CD4-positive, CD25-positive, alpha-beta regulatory T cell (primary cell): ENCODE data around the gene CATSPER4. TPM values are rescaled to one million over a fixed set of nuclear protein-coding genes. Genes with fewer than 3 reads are reported as not detected.

Source experiments
- ATAC-seq, 2 donors: fragments of 150-1000 bp; cut with Tn5 transposase; one replicate each; pipeline ENCODE4 v1.10.0; 2021; ENCODE audit warnings: low read depth in 2 of 2, moderate number of reproducible peaks in 2 of 2, moderate library complexity in 1 of 2
- DNase-seq, 3 donors: peaks; one replicate each; pipeline versions ENCODE4 v3.0.0 to v3.0.0-alpha.2; 2012 to 2022; ENCODE audit warnings: mixed read lengths in 1 of 3
- H3K27ac ChIP-seq: one replicate; pipeline ENCODE4 v1.7.0; 2013; ENCODE audit warnings: mild to moderate bottlenecking, low read length; ENCODE audit not compliant: insufficient read depth, poor library complexity, severe bottlenecking
- H3K27me3 ChIP-seq: one replicate; pipeline ENCODE4 v1.7.0; 2013; ENCODE audit warnings: low read length; ENCODE audit not compliant: control insufficient read depth, insufficient read depth
- H3K36me3 ChIP-seq: one replicate; pipeline ENCODE4 v1.7.0; 2013; ENCODE audit warnings: mild to moderate bottlenecking, low read length, moderate library complexity; ENCODE audit not compliant: control insufficient read depth, insufficient read depth
- H3K4me1 ChIP-seq: 2 replicates; pipeline ENCODE4 v1.7.0; 2013; ENCODE audit warnings: mild to moderate bottlenecking, low read length; ENCODE audit not compliant: insufficient read depth, control insufficient read depth, poor library complexity, severe bottlenecking
- H3K4me3 ChIP-seq: one replicate; pipeline ENCODE4 v1.7.0; 2013; ENCODE audit warnings: low read depth, mild to moderate bottlenecking, low read length, moderate library complexity
- H3K9me3 ChIP-seq, 2 experiments: 1 replicate in 1 of 2; 2 replicates in 1 of 2; pipeline ENCODE4 v1.7.0; 2013; ENCODE audit warnings: low read length in 2 of 2, mild to moderate bottlenecking in 1 of 2, moderate library complexity in 1 of 2; ENCODE audit not compliant: control insufficient read depth in 2 of 2
- H3K27ac Mint-ChIP-seq, 3 donors: one replicate each; pipeline ENCODE4 v1.8.0; 2020 to 2022; ENCODE audit warnings: mild to moderate bottlenecking in 3 of 3, mixed read lengths in 3 of 3, moderate library complexity in 2 of 3
- H3K27me3 Mint-ChIP-seq: one replicate; pipeline ENCODE4 v1.8.0; 2022; ENCODE audit warnings: mild to moderate bottlenecking, mixed read lengths
- H3K36me3 Mint-ChIP-seq: one replicate; pipeline ENCODE4 v1.8.0; 2020; ENCODE audit warnings: mixed read lengths
- H3K4me1 Mint-ChIP-seq, 4 donors: one replicate each; pipeline ENCODE4 v1.8.0; 2020 to 2022; ENCODE audit warnings: mixed read lengths in 4 of 4, mild to moderate bottlenecking in 1 of 4
- H3K4me3 Mint-ChIP-seq, 4 donors: one replicate each; pipeline ENCODE4 v1.8.0; 2020 to 2022; ENCODE audit warnings: mild to moderate bottlenecking in 4 of 4, mixed read lengths in 4 of 4, moderate library complexity in 3 of 4
- H3K9me3 Mint-ChIP-seq, 7 donors: one replicate each; pipeline ENCODE4 v1.8.0; 2020 to 2022; ENCODE audit warnings: mixed read lengths in 7 of 7, mild to moderate bottlenecking in 3 of 7, moderate library complexity in 2 of 7
- polyA plus RNA-seq, 4 donors: library from polyadenylated mRNA; unstranded; fragments of 300-500 nt; fragmentation: Illumina TruSeq; gene quantifications; one replicate each; pipeline ENCODE4 v1.2.3, GENCODE V29; 2021
- total RNA-seq: library from RNA; stranded (reverse); gene quantifications from one replicate; pipeline ENCODE4 v1.2.3, GENCODE V29; 2022

The CATSPER4 gene
- total and polyA plus RNA-seq, 5 donors from 2014 or later = not detected

DNA sequence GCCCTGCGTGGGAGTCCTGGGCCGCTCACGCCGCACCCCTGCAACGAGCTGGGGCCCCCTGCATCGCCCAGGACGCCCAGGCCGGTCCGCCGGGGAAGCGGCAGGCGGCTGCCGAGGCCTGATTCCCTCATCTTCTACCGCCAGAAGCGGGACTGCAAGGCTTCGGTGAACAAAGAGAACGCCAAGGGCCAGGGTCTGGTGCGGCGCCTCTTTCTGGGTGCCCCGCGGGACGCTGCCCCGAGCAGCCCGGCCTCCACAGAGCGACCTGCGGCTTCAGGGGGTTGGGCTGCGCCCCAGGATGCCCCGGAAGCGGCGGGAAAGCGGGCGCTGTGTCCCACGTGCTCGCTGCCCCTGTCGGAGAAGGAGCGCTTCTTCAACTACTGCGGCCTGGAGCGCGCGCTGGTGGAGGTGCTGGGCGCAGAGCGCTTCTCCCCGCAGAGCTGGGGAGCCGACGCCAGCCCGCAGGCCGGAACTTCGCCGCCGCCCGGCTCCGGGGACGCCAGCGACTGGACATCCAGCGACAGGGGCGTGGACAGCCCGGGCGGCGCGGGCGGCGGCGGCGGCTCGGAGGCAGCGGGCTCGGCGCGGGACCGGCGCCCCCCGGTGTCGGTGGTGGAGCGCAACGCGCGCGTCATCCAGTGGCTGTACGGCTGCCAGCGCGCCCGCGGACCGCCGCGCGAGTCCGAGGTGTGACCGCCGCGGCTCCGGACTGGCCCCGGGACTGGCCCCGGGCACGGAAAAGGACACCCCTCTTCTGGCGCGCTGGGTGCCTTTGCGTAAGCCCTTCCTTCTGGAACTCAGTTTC lies 28.8 kb upstream of the CATSPER4 start:
- H3K9me3 Mint-ChIP-seq = no peaks in the 10 kb centered on the region
- H3K4me3 ChIP-seq = no peak overlapping the region
- no peak overlapping the region for H3K27ac ChIP-seq
- H3K36me3 Mint-ChIP-seq = no peaks in the 10 kb centered on the region
- H3K4me3 Mint-ChIP-seq = peak overlapping the region in 3 of 4 donors; percentile 66 to 76 (median 72)
- peaks cover 10% of the 10 kb centered on the region for H3K27me3 ChIP-seq
- H3K4me1 Mint-ChIP-seq = peaks cover 0 to 20% (median 5%) of the 10 kb centered on the region in 4 donors
- H3K27ac Mint-ChIP-seq = no peak overlapping the region
- no peaks in the 10 kb centered on the region for H3K36me3 ChIP-seq
- H3K4me1 ChIP-seq = peaks cover 28% of the 10 kb centered on the region
- no peaks in the 10 kb centered on the region for H3K9me3 ChIP-seq
- peak in 1 of 3 donors; percentile 56 for DNase-seq
- ATAC-seq = peak; percentile 16 to 37
- H3K27me3 Mint-ChIP-seq = peaks cover 50% of the 10 kb centered on the region

DNA sequence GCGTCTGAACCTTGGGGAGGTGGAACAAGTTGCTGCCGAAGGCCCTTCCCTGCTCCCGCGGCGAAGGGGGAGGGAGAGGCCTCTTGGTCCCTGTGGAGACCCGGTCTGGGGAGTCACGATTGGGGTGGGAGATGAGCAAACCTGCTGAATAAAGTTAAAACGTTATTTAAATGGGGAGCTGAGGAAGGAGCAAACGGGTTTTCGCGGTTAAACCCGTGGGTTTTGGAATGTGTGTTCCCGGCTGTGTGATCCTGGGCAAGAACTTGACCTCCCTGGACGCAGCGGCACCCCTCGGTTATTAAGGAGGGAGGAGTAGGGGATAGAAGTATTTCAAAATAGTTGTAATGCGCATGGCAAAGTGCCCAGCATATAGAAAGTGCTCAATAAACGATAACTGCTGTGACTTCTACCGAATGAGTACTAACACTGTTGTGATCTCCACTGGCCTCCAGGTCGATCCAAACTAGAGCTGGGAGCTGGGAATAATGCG lies 28.1 kb upstream of the CATSPER4 start:
- peaks cover 10% of the 10 kb centered on the region for H3K27me3 ChIP-seq
- no peak overlapping the region for H3K4me3 ChIP-seq
- H3K4me1 ChIP-seq = peaks cover 26% of the 10 kb centered on the region
- peaks cover 46% of the 10 kb centered on the region for H3K27me3 Mint-ChIP-seq
- peak overlapping the region in 3 of 4 donors; percentile 66 to 76 (median 72) for H3K4me3 Mint-ChIP-seq
- peaks cover 0 to 23% (median 7%) of the 10 kb centered on the region in 4 donors for H3K4me1 Mint-ChIP-seq
- H3K27ac Mint-ChIP-seq = no peak overlapping the region
- no peaks in the 10 kb centered on the region for H3K36me3 Mint-ChIP-seq
- ATAC-seq (no peak), DNase-seq (no peak)
- no peak overlapping the region for H3K27ac ChIP-seq
- no peaks in the 10 kb centered on the region for H3K9me3 ChIP-seq
- no peaks in the 10 kb centered on the region for H3K36me3 ChIP-seq
- no peaks in the 10 kb centered on the region for H3K9me3 Mint-ChIP-seq

DNA sequence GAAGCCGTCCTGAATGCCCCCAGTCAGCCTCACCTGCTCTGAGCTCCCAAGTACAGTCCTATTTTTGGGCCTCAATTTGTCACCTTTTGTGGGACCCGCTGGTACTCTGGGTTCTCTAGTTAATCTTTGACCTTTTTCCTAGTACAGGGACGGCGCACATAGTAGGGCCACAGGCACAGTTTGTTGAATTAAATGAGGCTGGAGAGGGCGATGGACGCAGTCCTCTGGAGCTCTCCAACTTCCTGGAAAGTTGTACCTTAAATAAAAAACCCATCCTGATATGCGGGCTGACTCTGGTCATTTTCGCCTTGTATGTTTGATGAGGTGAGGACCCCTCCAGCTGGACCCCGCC lies 26.7 kb upstream of the CATSPER4 start:
- Histone ChIP-seq H3K27ac (no peak overlapping the region), H3K4me1 (peaks cover 26% of the 10 kb centered on the region), H3K9me3 (no peaks in the 10 kb centered on the region), H3K4me3 (no peak overlapping the region), H3K27me3 (peaks cover 10% of the 10 kb centered on the region), H3K36me3 (no peaks in the 10 kb centered on the region)
- ATAC-seq (no peak), DNase-seq (no peak)
- H3K27ac Mint-ChIP-seq = no peak overlapping the region
- peaks cover 0 to 27% (median 7%) of the 10 kb centered on the region in 4 donors for H3K4me1 Mint-ChIP-seq
- peaks cover 39% of the 10 kb centered on the region for H3K27me3 Mint-ChIP-seq
- peak overlapping the region; percentile 46 to 69 (median 62) for H3K4me3 Mint-ChIP-seq
- H3K9me3 Mint-ChIP-seq = no peaks in the 10 kb centered on the region
- H3K36me3 Mint-ChIP-seq = no peaks in the 10 kb centered on the region

DNA sequence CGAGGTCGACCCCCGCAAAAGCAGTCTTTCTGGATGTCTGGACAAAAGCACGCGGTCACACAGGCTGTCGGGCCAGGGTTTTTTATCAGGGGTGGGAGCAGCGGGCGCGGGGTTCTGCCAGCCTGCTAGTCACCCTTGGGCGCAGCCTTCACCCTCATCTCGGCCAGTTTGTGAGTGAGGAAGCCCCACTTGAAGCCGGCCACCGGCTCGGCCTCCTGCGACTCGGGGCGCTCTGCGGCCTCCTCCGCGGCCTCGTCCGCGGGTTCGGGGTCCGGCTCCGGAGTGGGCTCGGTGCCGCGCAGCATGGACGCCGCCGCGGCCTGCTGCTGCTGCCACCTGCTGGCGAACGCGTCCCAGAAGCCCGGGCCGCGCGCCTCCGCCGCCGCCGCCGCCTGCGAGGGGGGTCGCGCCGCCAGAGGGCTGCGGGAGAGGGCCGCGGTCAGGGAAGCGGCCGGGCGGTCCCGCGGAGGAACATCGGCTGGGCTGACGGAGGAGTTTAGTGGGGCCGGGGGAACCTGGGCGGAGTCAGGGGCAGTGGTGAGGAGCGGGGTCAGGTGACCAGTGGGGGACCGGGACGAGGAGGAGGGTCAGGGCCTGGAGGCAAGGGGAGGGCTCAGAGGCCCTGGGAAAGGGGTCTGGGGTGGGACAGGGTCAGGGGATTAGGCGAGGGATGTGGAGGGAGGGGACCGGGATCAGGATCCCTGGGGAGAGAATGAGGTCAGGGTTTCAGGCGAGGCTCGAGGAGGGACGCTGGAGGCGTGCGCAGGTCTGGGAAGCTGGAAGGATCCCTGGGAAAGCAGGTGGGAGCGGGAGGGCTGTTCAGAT lies 26.2 kb upstream of the CATSPER4 start:
- no peaks in the 10 kb centered on the region for H3K9me3 Mint-ChIP-seq
- no peak overlapping the region for H3K27ac Mint-ChIP-seq
- DNase-seq (peak; percentile 32 to 59 (median 44)), ATAC-seq (peak; percentile 61 to 65)
- H3K27ac ChIP-seq = no peak overlapping the region
- no peak overlapping the region for H3K4me3 ChIP-seq
- H3K27me3 Mint-ChIP-seq = peaks cover 37% of the 10 kb centered on the region
- H3K4me1 ChIP-seq = peaks cover 26% of the 10 kb centered on the region
- H3K27me3 ChIP-seq = peaks cover 10% of the 10 kb centered on the region
- no peaks in the 10 kb centered on the region for H3K36me3 Mint-ChIP-seq
- H3K4me1 Mint-ChIP-seq = peaks cover 0 to 28% (median 7%) of the 10 kb centered on the region in 4 donors
- no peaks in the 10 kb centered on the region for H3K9me3 ChIP-seq
- no peaks in the 10 kb centered on the region for H3K36me3 ChIP-seq
- H3K4me3 Mint-ChIP-seq = peak overlapping the region; percentile 58 to 69 (median 60)

DNA sequence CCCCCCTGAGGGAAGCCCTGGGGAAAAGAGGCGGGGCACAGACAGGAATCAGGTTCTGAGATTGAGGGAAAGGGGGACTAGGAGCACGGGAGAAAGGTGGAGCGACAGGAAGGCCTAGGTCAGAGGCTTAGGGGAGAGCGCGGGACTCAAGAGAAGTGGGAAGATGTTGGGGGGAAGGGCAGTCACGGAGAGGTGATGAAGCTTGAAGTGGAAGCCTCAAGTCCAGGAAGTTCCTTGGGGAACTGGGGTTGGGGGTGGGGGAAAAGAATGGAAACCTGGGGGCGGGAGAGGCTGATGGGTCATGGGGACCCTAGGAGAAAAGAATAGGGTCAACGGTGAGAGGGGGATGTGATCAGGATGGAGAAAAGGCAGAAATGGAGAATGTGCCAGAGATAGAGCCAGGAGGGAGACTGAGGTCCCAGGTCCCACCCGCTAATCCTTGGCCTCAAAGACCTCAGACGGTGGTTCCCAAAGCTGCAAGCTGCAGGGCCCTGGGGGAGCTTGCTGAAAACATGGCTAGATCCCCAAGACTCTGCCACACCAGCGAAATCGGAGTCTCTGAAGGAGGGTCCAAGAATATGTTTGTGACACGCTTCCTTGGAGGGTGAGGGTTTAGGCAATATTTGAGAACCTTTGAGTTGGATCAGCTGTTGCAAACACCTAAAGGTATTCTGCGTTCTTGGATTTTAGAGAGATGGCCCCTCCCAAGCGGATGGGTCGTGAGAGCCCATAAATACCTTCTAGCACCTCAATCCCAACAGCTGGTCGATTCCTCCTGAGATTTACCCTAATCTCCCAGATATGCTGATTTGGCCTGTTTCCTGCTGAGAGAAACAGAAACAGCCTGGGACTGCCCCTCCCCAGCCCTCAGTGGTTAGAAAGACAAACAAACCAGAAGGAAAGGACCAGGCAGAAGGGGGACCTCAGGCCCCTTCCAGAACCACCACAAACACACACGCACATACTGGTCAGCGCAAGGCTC lies 25.2 kb upstream of the CATSPER4 start:
- Histone ChIP-seq H3K9me3 (no peaks in the 10 kb centered on the region), H3K27me3 (peaks cover 10% of the 10 kb centered on the region), H3K4me3 (no peak overlapping the region), H3K36me3 (no peaks in the 10 kb centered on the region), H3K4me1 (peaks cover 33% of the 10 kb centered on the region), H3K27ac (no peak overlapping the region)
- ATAC-seq (no peak), DNase-seq (no peak)
- H3K9me3 Mint-ChIP-seq = no peaks in the 10 kb centered on the region
- peaks cover 31% of the 10 kb centered on the region for H3K27me3 Mint-ChIP-seq
- peak overlapping the region in 3 of 4 donors; percentile 10 to 62 (median 26) for H3K4me3 Mint-ChIP-seq
- peak overlapping the region in 1 of 3 donors; percentile 81 for H3K27ac Mint-ChIP-seq
- H3K36me3 Mint-ChIP-seq = no peaks in the 10 kb centered on the region
- H3K4me1 Mint-ChIP-seq = peaks cover 0 to 30% (median 7%) of the 10 kb centered on the region in 4 donors

DNA sequence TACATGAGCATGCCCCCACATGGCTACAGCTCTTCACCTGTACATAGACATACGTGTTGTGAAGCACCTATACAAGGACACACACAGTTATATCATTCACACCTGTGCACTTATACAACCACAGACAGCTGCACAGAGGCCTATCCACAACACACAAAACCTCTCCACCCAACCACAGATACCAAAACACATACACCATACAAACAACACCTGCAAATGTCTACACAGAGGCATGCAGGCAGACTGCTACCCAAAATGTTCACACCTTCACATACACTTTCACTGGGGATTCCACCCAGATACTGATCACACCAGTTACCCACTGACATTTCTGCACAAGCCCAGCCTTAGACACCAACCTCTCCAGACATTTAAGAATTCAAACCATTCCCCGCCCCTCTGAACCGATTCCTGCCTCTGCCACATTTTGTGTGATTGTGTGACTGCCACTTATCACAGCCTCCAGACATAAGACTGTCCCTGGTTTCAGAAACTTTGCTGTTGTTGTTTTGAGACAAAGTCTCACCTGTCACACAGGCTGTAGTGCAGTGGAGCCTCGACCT lies 23.6 kb upstream of the CATSPER4 start:
- Mint-ChIP-seq H3K4me3 (peak overlapping the region; percentile 3 to 89 (median 34)), H3K36me3 (no peaks in the 10 kb centered on the region), H3K27ac (peak overlapping the region in 1 of 3 donors; percentile 27), H3K27me3 (peaks cover 18% of the 10 kb centered on the region), H3K9me3 (no peaks in the 10 kb centered on the region), H3K4me1 (peaks cover 0 to 42% (median 12%) of the 10 kb centered on the region in 4 donors)
- Histone ChIP-seq H3K27me3 (peaks cover 7% of the 10 kb centered on the region), H3K4me1 (peaks cover 40% of the 10 kb centered on the region), H3K4me3 (no peak overlapping the region), H3K9me3 (no peaks in the 10 kb centered on the region), H3K36me3 (no peaks in the 10 kb centered on the region), H3K27ac (no peak overlapping the region)
- peak in 1 of 3 donors; percentile 39 for DNase-seq
- no peak for ATAC-seq
